ENCODE measurements around the gene NGFR.

NGFR gene

DNA sequence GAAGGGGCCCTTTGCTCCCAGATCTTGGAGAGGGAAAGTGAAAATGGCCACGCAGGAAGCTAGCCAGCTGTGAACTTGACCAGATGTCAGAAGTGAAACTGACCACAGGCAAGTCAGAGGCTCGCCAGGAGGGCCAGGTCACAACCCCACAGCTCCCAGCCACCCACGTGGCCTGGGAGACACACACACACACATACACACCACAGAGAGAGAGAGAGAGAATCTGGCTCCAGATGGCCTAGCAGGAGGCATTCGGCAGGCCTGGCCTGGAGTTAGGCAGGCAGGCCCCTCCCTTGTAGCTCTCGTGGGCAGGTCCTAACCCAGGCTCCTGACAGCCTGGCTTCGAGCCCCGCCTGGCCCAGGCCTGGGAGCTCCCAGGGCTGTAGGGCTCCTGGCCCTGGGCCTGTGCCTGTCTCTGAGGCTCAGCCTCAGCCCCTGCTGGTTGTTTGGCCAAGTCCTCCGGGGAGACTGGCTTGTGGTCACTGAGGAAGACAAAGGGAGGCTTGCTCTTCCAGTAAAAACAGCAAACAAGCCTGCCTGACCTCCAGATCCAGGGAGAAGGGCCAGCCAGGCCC lies 20.2 kb downstream of the NGFR start:
- no peak for TF ChIP-seq CTCF (IDR thresholded peaks at IDR 0.05)
- Histone ChIP-seq H3K4me3 (peak overlapping the region; percentile 3), H3K27ac (peak overlapping the region; percentile 88 to 92)
- peak; percentile 96 for DNase-seq (ENCODE audit: low spot score)

DNA sequence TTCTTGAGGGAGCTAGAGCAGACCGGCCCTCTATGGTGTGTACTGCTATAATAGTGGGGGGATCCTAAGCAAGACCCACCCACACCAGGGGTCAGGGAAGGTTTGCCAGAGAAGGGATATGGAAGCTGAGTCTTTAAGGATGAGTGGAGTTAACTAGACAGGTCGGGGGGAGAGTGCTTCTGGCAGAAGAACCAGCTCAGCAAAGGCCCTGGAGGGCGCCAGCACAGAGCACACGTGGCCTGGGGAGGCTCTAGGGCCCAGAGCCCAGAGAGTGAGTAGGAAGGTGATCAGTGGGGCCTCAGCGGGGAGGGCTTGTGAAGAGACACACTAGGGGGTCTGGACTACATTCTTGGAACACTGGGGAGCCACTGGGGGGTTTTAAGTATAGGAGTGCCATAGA lies 21.1 kb downstream of the NGFR start:
- DNase-seq (ENCODE audit: low spot score), result no peak
- Histone ChIP-seq H3K27ac (peak overlapping the region; percentile 88 to 92), H3K4me3 (no peak overlapping the region)
- TF ChIP-seq CTCF (IDR thresholded peaks at IDR 0.05), result no peak

DNA sequence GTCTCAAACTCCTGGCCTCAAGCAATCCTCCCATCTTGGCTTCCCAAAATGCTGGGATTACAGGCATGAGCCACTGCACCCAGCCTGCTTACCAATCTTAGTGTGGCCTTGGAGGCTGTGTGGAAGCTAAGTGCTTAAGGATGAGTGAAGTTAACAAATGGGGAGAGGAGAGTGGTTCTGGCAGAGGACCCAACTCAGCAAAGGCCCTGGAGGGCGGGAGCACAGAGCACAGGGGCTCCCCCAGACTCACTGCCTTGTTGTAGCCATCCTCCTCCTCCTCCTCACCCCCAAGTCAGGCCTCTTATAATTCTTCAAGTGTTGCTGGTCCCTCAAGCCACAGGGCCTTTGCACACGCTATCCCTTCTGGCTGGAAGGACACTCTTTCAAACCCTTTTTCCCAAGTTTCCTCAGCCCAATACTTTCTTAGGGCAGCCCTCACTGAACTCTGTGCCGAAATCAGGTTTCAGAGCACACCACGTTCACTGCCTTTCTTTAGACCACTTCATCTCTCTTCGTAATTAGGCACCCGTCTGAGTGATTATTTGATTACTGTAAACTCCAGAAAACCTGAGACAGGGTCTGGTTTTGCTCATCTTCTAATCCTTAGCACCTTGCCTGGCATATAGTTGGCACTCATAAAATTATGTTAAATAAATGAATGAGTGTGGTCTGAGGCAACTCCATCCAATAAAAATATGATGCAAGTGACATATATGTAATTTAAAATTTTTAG lies 23.4 kb downstream of the NGFR start:
- DNase-seq (ENCODE audit: low spot score), result no peak
- TF ChIP-seq CTCF (IDR thresholded peaks at IDR 0.05), result no peak
- H3K27ac ChIP-seq, result no peak overlapping the region
- H3K4me3 ChIP-seq, result no peak overlapping the region

DNA sequence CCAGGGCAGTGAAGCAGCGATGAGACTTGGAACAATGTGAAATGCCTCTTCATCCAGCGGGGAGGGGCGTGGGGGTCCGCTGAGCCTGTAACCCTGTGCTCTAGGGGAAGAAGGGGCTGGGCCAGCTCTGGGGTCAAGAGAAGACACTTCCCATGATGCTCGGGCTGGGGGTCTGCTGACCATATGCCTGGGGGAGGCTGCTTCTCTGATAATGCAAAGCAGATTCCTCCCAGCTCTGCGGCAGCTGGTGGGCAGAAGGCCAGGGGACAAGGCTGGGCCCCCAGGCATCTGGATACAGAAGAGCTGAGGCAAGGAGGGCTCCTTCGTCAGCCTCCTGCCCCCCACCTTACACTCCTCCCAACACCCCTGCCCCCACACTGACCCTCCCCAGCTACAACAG lies 24.7 kb downstream of the NGFR start:
- H3K4me3 ChIP-seq, result no peak overlapping the region
- DNase-seq (ENCODE audit: low spot score), result peak; percentile 66
- TF ChIP-seq CTCF (IDR thresholded peaks at IDR 0.05), result no peak
- no peak overlapping the region for H3K27ac ChIP-seq

DNA sequence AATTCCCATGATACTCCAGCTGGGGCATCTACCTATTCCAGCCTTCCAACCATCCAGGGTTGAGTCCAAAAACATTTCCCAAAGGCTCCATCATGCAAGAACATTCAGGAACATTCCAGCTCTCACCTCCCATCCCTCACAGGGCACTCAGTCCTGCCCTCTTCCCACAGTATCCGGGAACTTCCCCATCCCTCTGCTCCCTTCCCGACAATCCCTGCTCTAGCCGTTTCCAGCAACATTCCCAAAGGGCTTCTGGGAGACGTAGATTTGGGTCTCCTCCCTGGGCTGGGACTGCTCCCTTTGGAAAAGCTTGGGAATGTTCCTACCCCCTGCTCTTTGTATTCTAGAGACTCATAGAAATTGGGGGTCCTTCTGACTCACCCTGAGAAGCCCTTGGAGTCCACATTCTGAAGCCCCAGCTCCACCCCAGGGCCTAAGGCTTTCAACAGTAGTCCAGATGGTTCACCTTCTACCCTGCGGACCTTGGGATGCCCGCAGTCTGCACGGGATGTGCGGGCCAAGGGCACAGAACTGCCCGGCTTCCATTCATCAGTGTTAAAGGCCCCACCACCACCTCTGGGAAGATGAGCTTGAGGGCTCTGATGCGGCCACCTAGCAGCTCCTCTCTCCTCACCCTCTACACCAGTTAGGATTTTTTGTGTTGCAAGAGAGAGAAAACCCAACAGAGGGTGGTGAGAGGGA lies 25.4 kb downstream of the NGFR start:
- DNase-seq (ENCODE audit: low spot score), result peak; percentile 62
- no peak overlapping the region for H3K27ac ChIP-seq
- H3K4me3 ChIP-seq, result no peak overlapping the region

GRCh38 chr17:49521088-49521450 lies 26.0 kb downstream of the NGFR start:
- Histone ChIP-seq H3K27ac (peak overlapping the region in 1 of 2 donors; percentile 16), H3K4me3 (no peak overlapping the region)
- TF ChIP-seq CTCF (IDR thresholded peaks at IDR 0.05), result no peak
- DNase-seq (ENCODE audit: low spot score), result peak; percentile 47

More for the DNA sequence above, 25.4 kb downstream of the NGFR start:
- TF ChIP-seq CTCF (IDR thresholded peaks at IDR 0.05), result no peak
